Measurements from ENCODE around the gene IRX5. TPM values are rescaled to one million over a fixed set of nuclear protein-coding genes. Genes with fewer than 3 reads are reported as not detected.

Gene IRX5
- polyA plus RNA-seq, 1 donor from 2014 or later: 0.14 TPM

- Histone ChIP-seq H3K4me3 (ENCODE audit: low read length) (no peak overlapping the region), H3K9ac (ENCODE audit: low read length) (no peak overlapping the region), H3K4me2 (ENCODE audit: low read length) (no peak overlapping the region), H3K79me2 (replicated peaks; ENCODE audit: insufficient read depth, low read length) (no peaks in the 10 kb centered on the region), H3K9me2 (ENCODE audit: insufficient read depth, low read length) (no peaks in the 10 kb centered on the region), H4K20me1 (ENCODE audit: insufficient read depth) (no peaks in the 10 kb centered on the region), H2AFZ (ENCODE audit: low read depth, low read length) (no peak overlapping the region), H3K9me3 (ENCODE audit: low read length) (no peaks in the 10 kb centered on the region), H3K27ac (ENCODE audit: low read length) (no peak overlapping the region), H3F3A (ENCODE audit: insufficient read depth, low read length, poor library complexity, severe bottlenecking) (no peaks in the 10 kb centered on the region), H3K36me3 (ENCODE audit: insufficient read depth, low read length) (no peaks in the 10 kb centered on the region), H3K27me3 (ENCODE audit: insufficient read depth, low read depth, low read length) (peaks cover 90% of the 10 kb centered on the region)
- TF ChIP-seq MXI1 (conservative IDR thresholded peaks at IDR 0.05; ENCODE audit: poor library complexity, severe bottlenecking) (no peak), SMC3 (conservative IDR thresholded peaks at IDR 0.05; ENCODE audit: poor library complexity) (no peak), EZH2 (IDR thresholded peaks at IDR 0.05; ENCODE audit: borderline replicate concordance, insufficient read depth, low read length, poor library complexity, severe bottlenecking) (peak; percentile 8), REST (IDR thresholded peaks at IDR 0.05; ENCODE audit: borderline replicate concordance) (no peak), RAD21 (conservative IDR thresholded peaks at IDR 0.05) (no peak), TAF1 (IDR thresholded peaks at IDR 0.05; ENCODE audit: low read depth) (no peak), EP300 (conservative IDR thresholded peaks at IDR 0.05; ENCODE audit: poor library complexity, severe bottlenecking) (no peak), POLR2AphosphoS5 (IDR thresholded peaks at IDR 0.05) (peak; percentile 6)
- TF ChIP-seq, protein P1, sequence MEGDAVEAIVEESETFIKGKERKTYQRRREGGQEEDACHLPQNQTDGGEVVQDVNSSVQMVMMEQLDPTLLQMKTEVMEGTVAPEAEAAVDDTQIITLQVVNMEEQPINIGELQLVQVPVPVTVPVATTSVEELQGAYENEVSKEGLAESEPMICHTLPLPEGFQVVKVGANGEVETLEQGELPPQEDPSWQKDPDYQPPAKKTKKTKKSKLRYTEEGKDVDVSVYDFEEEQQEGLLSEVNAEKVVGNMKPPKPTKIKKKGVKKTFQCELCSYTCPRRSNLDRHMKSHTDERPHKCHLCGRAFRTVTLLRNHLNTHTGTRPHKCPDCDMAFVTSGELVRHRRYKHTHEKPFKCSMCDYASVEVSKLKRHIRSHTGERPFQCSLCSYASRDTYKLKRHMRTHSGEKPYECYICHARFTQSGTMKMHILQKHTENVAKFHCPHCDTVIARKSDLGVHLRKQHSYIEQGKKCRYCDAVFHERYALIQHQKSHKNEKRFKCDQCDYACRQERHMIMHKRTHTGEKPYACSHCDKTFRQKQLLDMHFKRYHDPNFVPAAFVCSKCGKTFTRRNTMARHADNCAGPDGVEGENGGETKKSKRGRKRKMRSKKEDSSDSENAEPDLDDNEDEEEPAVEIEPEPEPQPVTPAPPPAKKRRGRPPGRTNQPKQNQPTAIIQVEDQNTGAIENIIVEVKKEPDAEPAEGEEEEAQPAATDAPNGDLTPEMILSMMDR (IDR thresholded peaks at IDR 0.05; ENCODE audit: poor library complexity, severe bottlenecking): no peak
Measured at GRCh38 chr16:54927125-54928015, 3.3 kb upstream of the IRX5 start.

DNA sequence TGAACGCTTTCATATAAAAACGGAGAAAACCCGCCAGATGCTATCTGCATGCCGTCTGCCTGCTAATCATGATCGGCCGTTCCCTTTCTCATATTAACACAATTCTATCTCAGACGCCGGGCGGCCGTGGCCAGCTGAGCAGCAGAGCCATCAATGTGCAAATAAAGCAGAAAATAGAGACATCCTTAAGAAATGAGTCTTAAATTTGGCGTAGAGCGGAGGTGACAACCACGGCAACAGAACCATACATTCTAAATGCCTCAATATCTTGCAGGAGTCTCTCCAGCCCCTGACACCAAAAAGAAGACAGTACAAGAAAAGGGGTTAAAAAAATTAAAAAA is 2.7 kb upstream of the IRX5 start:
- Histone ChIP-seq H3K9me3 (ENCODE audit: low read length) (no peaks in the 10 kb centered on the region), H3K9me2 (ENCODE audit: insufficient read depth, low read length) (no peaks in the 10 kb centered on the region), H2AFZ (ENCODE audit: low read depth, low read length) (no peak overlapping the region), H3K27ac (ENCODE audit: low read length) (no peak overlapping the region), H3K27me3 (ENCODE audit: insufficient read depth, low read depth, low read length) (peaks cover 90% of the 10 kb centered on the region), H3K9ac (ENCODE audit: low read length) (no peak overlapping the region), H3K36me3 (ENCODE audit: insufficient read depth, low read length) (no peaks in the 10 kb centered on the region), H4K20me1 (ENCODE audit: insufficient read depth) (no peaks in the 10 kb centered on the region), H3F3A (ENCODE audit: insufficient read depth, low read length, poor library complexity, severe bottlenecking) (no peaks in the 10 kb centered on the region), H3K4me2 (ENCODE audit: low read length) (no peak overlapping the region), H3K4me3 (ENCODE audit: low read length) (peak overlapping the region; percentile 22), H3K79me2 (replicated peaks; ENCODE audit: insufficient read depth, low read length) (no peaks in the 10 kb centered on the region)
- no peak for TF ChIP-seq POLR2AphosphoS5 (IDR thresholded peaks at IDR 0.05)
- no peak for TF ChIP-seq EZH2 (IDR thresholded peaks at IDR 0.05; ENCODE audit: borderline replicate concordance, insufficient read depth, low read length, poor library complexity, severe bottlenecking)
- TF ChIP-seq EP300 (conservative IDR thresholded peaks at IDR 0.05; ENCODE audit: poor library complexity, severe bottlenecking): no peak
- no peak for TF ChIP-seq SMC3 (conservative IDR thresholded peaks at IDR 0.05; ENCODE audit: poor library complexity)
- TF ChIP-seq TAF1 (IDR thresholded peaks at IDR 0.05; ENCODE audit: low read depth): no peak
- TF ChIP-seq MXI1 (conservative IDR thresholded peaks at IDR 0.05; ENCODE audit: poor library complexity, severe bottlenecking): no peak

Measured in neural cell (in vitro differentiated cells).